Tibial artery (tissue), 4 donors: ENCODE measurements around the gene JCAD.

ENCODE experiments used
- DNase-seq, 2 donors: peaks; one replicate each; pipeline ENCODE4 v3.0.0-alpha.2; 2019
- H3K27ac ChIP-seq, 2 donors: fragments of 200-600 bp; sonication (generic) in 1 of 2; 1 replicate in 1 of 2; 2 replicates in 1 of 2; pipeline ENCODE4 v1.5.1; 2018 to 2019; ENCODE audit warnings: mild to moderate bottlenecking in 1 of 2
- H3K27me3 ChIP-seq, 2 donors: fragments of 200-600 bp; sonication (generic) in 1 of 2; one replicate each; pipeline versions ENCODE4 v1.5.1 to v1.6.0; 2016 to 2019
- H3K36me3 ChIP-seq, 3 donors: fragments of 200-600 bp; sonication (generic) in 2 of 3; one replicate each; pipeline ENCODE4 v1.5.1; 2016 to 2019; ENCODE audit warnings: mild to moderate bottlenecking in 2 of 3
- H3K4me1 ChIP-seq, 4 donors: fragments of 200-600 bp; sonication (generic) in 2 of 4; 1 replicate in 3 of 4; 2 replicates in 1 of 4; pipeline ENCODE4 v1.5.1; 2016 to 2019
- H3K4me3 ChIP-seq, 2 donors: fragments of 200-600 bp; sonication (generic) in 1 of 2; 1 replicate in 1 of 2; 2 replicates in 1 of 2; pipeline ENCODE4 v1.5.1; 2018 to 2019; ENCODE audit warnings: mild to moderate bottlenecking in 2 of 2
- H3K9me3 ChIP-seq, 3 donors: fragments of 200-600 bp; sonication (generic) in 1 of 3; one replicate each; pipeline ENCODE4 v1.5.1; 2016 to 2019
- CTCF ChIP-seq, 2 experiments: fragments of 200-600 bp in 1 of 2; fragments of 450-650 bp in 1 of 2; IDR thresholded peaks; one replicate each; pipeline ENCODE4 v1.5.1; 2017 to 2019; ENCODE audit warnings: antibody characterized with exemption in 2 of 2, mild to moderate bottlenecking in 1 of 2, moderate library complexity in 1 of 2
- intact Hi-C: fragments of 100-400 bp; cut with DNase I; formaldehyde crosslinking; loops from one replicate; pipeline ENCODE4 v1.15.0; 2023; ENCODE audit warnings: low total_unique reads

The JCAD gene

GRCh38 chr10:30000802-30001571 lies 58.4 kb downstream of the JCAD start:
- no peaks in the 10 kb centered on the region for H3K9me3 ChIP-seq
- peak overlapping the region; percentile 79 to 82 for H3K27ac ChIP-seq
- intact Hi-C loops = loop anchor here (10.0 kb wide), 2 partner anchors 244 to 366 kb away; partner anchors contain the start of gene SVIL
- H3K4me1 ChIP-seq = peaks cover 3 to 45% (median 29%) of the 10 kb centered on the region in 4 donors
- DNase-seq = peak; percentile 83 to 84
- no peaks in the 10 kb centered on the region for H3K36me3 ChIP-seq
- no peaks in the 10 kb centered on the region for H3K27me3 ChIP-seq
- TF ChIP-seq CTCF (IDR thresholded peaks at IDR 0.05) = no peak
- H3K4me3 ChIP-seq = no peak overlapping the region

GRCh38 chr10:29998142-29998808 lies 61.1 kb downstream of the JCAD start:
- Histone ChIP-seq H3K9me3 (no peaks in the 10 kb centered on the region), H3K4me1 (peaks cover 3 to 48% (median 29%) of the 10 kb centered on the region in 4 donors), H3K27ac (no peak overlapping the region), H3K27me3 (no peaks in the 10 kb centered on the region), H3K36me3 (no peaks in the 10 kb centered on the region), H3K4me3 (no peak overlapping the region)
- intact Hi-C loops = loop anchor here (5.0 kb wide), 1 partner anchor 261 kb away; no protein-coding TSS in a partner anchor
- peak; percentile 77 to 87 for DNase-seq
- peak; percentile 98 for TF ChIP-seq CTCF (IDR thresholded peaks at IDR 0.05)

GRCh38 chr10:29994811-29995210 lies 64.6 kb downstream of the JCAD start:
- Histone ChIP-seq H3K27me3 (no peaks in the 10 kb centered on the region), H3K36me3 (no peaks in the 10 kb centered on the region), H3K9me3 (no peaks in the 10 kb centered on the region), H3K4me1 (peaks cover 0 to 18% (median under 1%) of the 10 kb centered on the region in 4 donors), H3K27ac (no peak overlapping the region), H3K4me3 (no peak overlapping the region)
- DNase-seq = no peak
- no peak for TF ChIP-seq CTCF (IDR thresholded peaks at IDR 0.05)
- intact Hi-C loops = loop anchor here (5.0 kb wide), 1 partner anchor 258 kb away; no protein-coding TSS in a partner anchor

- Histone ChIP-seq H3K36me3 (no peaks in the 10 kb centered on the region), H3K4me1 (peaks cover 0 to 7% (median 0%) of the 10 kb centered on the region in 4 donors), H3K4me3 (no peak overlapping the region), H3K27ac (no peak overlapping the region), H3K9me3 (no peaks in the 10 kb centered on the region), H3K27me3 (no peaks in the 10 kb centered on the region)
- intact Hi-C loops = no loop called here
- DNase-seq = no peak
- no peak for TF ChIP-seq CTCF (IDR thresholded peaks at IDR 0.05)
Measured at GRCh38 chr10:29993319-29993915, 66.0 kb downstream of the JCAD start.

GRCh38 chr10:29992914-29993313 lies 66.5 kb downstream of the JCAD start:
- no peak for DNase-seq
- Histone ChIP-seq H3K9me3 (no peaks in the 10 kb centered on the region), H3K36me3 (no peaks in the 10 kb centered on the region), H3K4me3 (no peak overlapping the region), H3K4me1 (peaks cover 0 to 7% (median 0%) of the 10 kb centered on the region in 4 donors), H3K27ac (no peak overlapping the region), H3K27me3 (no peaks in the 10 kb centered on the region)
- TF ChIP-seq CTCF (IDR thresholded peaks at IDR 0.05) = no peak
- intact Hi-C loops = no loop called here
